HCEC 1CT (cell line): Measurements from ENCODE around the gene OR8D2.

Source experiments
- DNase-seq: peaks from one replicate; pipeline ENCODE4 v3.0.0-alpha.2; 2017

The OR8D2 gene, protein sequence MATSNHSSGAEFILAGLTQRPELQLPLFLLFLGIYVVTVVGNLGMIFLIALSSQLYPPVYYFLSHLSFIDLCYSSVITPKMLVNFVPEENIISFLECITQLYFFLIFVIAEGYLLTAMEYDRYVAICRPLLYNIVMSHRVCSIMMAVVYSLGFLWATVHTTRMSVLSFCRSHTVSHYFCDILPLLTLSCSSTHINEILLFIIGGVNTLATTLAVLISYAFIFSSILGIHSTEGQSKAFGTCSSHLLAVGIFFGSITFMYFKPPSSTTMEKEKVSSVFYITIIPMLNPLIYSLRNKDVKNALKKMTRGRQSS

DNA sequence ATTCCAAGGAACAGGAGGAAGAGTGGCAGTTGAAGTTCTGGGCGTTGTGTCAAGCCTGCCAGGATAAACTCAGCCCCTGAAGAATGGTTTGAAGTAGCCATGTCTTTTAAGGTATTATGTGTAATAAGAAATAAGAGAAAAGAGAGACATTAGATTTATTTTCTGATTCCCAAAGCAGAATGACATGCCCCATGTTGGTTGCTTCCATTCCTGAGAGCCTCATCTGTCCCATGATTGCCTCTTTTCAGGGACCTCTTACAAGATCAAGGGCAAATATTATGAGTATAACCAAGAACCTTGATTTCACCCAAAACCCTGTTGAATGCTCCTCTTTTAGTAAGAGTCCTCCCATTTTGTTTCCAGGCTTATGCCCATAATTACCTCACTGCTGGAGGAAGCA is at the start of gene OR8D2:
Gene OR8D2 (minus strand): TSS at position 101 of the 400 bp plus-strand sequence. CDS start 0 bp downstream, at position 101.
- DNase-seq, result no peak

DNA sequence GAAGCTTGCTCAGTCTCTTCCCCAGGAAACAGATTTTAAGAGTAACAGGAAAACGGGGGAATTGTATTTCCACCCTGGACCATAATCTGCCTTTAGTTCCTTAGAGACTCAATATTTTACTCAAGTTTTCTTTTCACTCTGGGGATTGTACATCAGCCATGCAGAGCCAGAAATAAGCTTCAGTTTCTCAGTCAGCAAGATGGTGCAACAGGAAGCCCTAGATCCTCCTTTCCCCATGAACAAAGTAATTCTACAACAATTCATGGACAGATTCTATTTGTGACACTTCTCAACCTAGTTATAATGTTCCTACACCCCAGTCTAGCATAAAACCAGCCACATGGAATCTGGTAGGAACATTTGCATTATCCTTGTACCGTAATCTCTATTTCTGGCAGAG is 39.6 kb upstream of the OR8D2 start:
- no peak for DNase-seq

DNA sequence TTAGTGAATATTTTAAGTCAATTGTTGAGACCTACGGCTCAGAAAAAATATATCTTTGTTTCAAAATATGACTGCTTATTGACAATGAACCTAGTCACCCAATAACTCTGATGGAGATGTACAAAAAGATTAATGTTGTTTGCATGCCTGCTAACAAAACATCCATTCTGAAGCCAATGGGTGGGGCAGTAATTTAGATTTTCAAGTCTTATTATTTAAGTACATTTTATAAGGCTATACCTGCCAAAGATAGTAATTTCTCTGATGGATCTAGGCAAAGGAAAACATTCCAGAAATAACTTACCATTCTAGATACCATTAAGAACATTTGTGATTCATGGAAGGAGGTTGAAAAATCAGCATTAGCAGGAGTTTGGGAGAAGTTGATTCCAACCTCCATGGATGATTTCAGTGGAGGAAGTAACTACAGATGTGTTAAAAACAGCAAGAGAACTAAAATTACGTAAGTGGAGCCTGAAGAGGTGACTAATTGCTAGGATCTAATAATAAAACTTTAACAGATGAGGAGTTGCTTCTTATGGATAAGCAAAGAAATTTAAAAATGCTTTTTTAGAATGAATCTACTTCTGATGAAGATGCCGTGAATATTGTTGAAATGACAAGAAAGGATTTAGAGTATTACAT is 26.4 kb upstream of the OR8D2 start:
- DNase-seq, result no peak

DNA sequence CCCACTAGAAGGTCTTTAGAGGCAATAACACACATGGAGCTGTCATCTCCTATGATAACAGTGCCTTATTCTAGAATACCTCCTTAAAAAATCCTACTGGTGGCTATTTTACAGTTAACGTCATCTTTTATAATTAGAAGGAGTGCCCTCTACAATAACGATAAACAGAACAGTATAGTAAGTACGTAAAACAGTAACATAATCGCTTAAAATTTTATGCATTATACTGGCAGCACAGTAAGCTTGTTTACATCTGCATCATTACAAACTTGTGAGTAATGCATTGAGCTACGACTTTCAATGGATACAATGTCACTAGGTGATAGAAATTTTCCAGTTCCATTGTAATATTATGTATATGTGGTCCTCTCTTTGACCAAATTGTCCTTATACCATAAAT is 24.3 kb upstream of the OR8D2 start:
- no peak for DNase-seq

DNA sequence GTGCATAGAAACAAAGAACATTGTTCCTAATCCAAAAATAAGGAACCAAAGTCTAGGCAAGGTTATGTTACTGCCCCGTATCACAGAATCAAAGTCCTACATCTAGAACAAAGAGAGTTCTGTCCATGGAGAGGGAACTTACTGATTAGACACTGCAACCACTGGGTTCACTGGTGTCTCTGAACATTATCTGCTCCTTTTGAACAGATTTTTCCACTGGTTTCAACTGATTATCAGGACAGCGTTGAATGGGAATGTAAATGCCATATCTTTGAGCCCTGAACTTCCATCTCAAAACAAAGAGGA is 20.1 kb upstream of the OR8D2 start:
- DNase-seq, result no peak

DNA sequence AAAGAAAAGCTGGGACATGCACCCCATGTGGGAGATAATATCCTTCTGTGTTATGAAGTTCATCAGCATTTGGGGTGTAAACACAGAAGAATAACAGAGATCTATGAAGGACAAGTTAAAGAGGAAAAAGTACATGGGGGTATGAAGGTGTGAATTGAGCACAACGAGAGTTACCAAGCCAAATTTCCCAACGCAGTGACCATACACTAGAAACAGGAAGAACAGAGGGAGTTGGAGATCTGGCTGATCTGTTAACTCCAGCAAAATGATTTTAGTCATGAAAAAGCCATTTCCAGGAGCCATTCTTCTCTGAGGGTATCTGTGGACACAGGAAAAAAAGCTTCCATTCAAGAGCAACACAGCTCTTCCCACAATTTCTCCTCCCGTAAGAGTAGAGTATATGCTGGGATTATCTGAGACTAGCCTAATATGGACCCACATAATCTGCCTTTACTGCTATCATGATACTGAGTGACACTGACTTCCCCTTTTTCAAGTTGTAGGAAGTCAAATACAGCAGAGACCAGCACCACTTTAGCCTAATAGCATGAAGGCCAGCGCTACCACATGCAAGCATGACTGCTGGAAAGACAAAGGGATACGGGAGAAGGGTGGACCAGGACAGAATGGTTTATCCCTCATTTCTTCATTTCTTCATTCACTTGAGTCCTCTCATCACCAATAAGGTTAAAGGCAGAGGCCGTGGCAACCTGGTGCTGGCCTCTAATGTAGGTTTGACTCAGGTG is 19.6 kb upstream of the OR8D2 start:
- DNase-seq, result no peak

DNA sequence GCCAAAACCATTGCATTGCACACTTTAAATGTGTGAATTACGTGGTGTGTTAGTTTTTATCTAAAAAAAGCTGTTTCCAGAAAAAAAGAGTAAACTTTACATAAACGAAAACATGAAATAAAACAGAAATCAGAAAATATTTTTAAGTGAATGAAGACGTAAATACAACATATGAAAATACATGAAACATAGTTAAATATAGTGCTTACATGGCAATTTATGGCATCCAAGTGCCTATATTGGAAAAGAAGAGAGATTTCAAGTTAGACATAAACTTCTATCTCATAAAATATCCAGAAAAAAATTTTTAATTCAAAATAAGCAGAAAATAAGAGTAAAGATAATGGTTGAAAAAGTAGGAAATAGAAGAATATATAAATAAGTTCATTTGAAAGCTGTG is 11.9 kb upstream of the OR8D2 start:
- DNase-seq, result no peak

DNA sequence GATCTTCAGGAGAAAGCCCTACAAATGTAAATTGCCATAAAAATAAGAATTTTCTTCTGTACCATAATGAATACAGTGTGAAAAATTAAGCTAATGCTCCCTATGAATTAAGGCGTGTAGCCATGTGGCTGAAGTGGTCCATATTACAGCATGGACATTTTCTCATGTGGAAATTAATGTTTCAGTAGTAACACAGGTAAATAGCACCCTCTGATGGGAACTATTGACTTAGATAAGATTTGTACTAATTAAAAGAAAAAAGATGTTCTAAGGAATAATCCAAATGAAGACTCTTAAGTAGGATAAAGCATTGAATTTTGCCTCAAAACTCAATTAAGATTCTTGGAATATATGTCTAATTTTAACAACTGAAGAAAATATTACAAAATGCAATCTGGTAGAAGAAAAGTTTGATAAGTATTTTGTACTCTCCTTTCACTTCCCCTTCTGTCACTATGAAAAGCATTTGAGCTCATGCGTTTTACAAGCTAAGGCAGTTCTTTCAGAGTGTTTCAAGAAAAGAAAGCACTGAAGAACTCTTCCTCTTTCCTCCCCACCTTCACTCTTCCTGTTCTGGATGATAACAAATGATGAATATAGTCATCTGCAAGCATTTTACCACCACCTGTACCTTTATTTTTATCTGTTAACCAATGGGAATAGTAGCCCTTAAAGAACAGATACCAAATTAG is 9.9 kb upstream of the OR8D2 start:
- DNase-seq, result peak; percentile 30

DNA sequence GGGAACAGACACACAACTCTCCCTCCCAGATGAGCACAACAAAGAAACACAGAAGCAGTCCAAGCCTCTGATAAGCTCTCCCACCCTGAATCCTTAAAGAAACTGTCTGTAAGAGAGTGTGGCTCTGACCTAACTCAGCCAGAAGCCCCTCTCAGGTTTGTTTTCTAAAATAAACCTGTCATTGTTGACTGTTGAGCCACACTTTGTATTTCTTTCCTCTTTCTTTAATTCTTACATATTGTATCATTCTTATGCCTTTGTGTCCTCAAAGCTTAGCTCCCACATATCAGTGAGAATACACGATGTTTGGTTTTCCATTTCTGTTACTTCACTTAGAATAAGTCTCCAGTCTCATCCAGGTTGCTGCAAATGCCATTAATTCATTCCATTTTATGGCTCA is 7.8 kb upstream of the OR8D2 start:
- DNase-seq, result no peak

DNA sequence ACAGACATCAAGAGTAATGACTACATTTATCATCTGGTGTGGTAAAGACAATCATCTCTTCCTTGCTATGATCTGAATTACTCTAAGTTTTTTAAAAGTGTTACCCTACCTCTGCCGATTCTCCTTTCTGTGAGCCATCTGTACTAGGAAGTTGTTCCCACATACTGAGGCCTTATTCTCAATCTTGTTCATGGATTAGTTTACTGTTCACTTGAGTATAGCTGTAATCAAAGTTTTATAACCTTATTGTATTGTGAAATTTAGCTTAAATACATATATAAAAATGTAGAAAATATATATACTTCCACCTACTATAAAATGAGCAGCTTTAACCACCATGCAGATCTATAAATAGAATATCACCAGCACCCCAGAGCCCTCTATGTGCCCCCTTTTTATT is 2.4 kb upstream of the OR8D2 start:
- DNase-seq, result no peak

DNA sequence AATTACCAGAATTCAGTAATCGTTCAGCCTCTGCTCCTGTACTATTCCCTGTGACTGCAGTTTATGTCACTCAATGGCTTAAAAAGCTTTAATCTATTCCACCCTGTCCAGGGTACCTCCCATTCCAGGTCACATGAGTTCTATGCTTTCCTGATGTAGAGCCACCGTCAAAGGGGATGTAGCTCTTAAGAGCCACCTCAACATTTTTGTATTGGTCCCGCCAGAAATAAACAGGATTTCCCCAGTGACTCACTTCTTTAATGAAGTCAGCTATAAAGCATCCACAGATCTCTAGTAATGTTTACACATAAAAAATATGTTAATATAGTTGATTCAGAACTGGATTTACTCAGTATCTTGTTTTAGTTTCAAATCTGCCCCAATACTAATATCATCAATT is 4.9 kb downstream of the OR8D2 start:
- peak; percentile 81 for DNase-seq

DNA sequence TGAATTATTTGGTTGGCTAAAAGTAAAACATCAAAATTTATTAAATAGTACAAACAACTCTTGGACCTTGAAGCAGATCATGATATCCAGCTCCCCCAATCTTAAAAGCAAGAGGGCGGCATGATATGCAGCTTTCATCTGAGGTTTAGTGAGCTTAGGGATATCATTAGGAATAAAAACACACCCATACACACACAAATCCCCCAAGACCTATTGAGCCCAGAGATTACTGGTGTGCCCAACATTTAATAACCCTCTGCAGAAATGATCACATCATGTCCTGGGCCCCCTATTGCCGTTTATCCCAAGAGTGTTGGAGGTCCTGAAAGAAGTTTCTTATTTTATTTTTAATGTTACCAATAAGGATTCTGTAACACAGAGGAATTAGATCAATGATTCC is 6.1 kb downstream of the OR8D2 start, which contains the start of gene OR8D1:
Gene OR8D1 (minus strand): TSS at position 101 of the 400 bp plus-strand sequence. CDS start 3,183 bp downstream, outside the sequence.
- no peak for DNase-seq

DNA sequence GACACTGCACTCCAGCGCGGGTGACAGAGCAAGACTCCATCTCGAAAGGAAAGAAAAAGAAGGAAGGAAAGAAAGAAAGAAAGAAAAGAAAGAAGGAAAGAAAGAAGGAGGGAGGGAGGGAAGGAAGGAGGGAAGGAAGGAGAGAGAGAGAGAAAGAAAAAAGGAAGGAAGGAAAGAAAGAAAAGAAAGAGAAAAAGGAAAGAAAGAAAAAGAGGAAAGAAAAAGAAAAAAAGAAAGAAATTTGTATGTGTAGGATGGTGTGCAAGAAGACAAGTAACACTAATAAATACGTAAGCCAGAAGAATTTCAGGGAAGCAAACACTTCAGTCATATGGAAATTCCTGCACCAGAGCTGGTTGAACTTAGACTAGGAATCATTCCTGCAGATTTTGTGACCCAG is 6.9 kb downstream of the OR8D2 start:
- no peak for DNase-seq

DNA sequence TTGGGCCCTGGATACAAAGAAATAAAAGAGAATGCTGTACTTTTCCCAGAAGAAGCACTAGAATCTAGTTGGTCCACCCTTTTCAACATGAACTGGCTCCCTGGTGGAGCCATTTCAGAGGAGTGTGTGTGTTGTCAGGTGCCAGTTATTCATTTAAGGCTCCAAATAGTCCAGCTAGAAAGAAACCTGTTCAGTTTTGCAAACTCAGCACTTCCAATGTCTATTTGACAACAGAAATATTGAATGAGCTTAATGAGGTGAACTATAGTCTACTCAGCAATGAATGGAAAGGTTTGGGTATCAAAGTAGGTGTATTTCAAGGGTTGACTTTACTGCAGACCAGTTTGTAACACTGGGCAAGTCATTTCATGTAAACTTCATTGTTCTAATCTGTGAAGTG is 8.3 kb downstream of the OR8D2 start:
- no peak for DNase-seq

DNA sequence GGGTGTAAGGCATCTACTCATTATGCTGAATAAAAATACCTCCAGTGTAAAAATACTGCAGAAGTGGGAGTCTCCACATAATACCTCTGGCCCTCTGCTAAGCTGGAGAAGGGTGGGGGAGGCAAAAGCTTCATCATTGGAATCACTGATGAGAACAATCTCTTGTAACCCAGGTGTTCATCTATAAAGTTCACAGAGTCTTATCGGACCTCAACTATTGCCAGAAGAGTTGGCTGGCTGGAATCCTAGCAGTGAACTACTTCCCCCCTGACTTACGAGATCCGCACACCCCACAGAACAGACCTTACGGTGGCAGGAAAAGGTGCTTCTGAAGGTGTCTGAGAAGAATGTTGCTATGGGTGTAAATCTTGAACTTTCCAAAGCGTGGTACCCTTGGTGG is 8.7 kb downstream of the OR8D2 start:
- DNase-seq, result no peak

DNA sequence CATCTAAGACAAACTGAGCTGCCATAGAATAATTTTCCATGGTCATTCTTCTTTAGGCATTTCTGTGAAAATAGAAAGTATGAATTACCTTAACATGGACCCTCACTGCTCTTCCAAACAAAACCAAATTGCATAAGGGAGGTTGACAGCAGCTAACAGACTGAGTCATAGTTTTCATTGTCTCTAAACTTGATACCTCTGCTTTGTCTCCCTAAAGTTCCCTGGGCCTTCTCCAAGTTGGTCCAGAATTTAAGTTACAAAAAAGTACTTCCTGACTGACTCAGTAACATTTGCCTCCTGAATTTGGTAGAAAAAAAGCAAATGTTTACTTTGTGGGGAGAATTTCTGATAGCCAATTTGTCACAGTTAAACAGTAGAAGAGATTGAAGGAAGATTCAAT is 9.3 kb downstream of the OR8D2 start:
- peak; percentile 33 for DNase-seq

DNA sequence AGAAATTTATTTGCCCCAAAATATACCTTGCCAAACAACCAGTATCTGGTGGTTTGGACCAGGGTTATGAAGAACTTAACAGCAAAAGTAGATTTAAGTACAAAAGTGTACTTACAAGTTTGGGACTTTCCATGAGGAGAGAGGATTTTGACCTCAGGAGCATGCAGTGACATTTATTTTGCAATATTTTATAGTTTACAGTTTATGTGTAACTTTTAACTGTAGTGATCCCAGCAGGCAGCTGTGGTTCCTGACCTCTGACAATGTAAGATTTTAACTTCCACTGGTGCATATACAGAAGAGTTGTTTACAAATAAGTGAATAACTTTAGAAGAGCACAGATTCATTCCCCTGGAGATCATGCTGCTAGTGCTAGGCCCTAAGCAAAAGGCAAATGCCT is 12.9 kb downstream of the OR8D2 start:
- peak; percentile 14 for DNase-seq

DNA sequence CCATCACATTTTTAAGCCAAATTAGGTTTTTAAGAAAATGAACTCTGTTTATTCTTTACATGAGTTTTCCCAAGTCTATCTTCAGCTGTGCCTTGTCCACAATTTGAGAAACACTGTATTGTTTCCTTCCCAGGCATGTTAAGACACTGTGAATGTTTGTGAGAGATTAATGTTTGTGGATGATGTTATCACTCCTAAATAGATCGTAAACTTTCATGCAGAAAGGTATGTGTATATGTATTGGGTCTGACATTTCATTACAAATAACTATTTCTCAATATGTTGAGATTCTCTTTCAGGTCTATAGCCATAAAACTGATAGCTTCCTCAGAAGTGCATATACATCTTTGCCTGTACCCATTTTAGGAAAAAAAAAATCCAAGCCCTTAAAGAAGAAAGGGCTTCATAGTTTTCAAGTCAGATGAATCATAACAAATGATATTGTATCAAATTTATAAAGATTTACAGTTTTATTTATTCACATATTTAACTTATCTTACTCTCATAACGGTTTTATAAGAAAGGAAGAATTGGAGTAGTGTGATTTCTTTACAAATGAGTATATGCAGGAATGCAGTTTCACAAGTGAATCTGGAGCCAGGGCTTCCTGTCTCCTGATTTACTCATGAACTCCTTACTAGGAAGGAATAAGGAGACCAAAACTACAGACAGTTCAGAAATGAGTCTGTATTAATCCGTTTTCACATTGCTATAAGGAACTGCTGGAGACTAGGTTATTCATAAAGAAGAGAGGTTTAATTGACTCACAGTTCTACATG is 17.5 kb downstream of the OR8D2 start:
- peak; percentile 29 for DNase-seq

DNA sequence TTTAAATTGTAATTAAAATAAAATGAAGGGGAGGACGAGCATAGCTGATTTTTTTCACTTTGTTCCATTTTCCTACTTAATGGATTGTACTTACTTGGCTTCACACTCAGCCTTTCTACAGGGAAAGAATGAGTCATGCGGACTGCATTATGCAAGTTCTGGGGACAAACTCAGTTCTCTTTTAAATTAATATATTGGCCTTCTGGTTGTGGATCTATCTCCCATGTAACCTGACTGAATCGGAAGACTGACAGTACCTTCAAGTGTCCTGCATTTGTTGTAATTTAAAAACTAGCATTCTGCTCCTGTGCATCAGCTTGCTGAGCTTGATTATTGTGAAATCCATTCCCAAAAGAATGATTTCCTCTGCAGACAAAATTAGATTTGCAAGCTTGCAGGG is 18.4 kb downstream of the OR8D2 start:
- peak; percentile 76 for DNase-seq

DNA sequence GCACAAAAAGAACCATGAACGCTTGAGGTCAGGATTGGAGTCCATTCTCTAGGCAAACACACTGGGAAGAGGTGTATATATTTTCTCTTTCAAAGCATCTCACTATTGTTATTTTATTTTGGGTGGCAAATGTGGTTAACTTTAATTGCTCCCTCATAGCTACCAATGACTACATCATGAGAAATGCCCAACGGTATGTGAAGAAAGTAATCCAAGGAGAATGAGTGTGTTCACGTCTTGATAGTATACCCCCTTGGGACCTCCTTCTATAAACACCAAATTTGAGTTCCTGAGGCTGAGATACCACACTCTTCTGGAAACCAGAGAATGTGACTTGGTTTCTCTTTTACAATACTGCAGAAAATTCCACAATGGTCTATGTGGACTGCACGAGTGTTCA is 22.1 kb downstream of the OR8D2 start:
- peak; percentile 68 for DNase-seq

DNA sequence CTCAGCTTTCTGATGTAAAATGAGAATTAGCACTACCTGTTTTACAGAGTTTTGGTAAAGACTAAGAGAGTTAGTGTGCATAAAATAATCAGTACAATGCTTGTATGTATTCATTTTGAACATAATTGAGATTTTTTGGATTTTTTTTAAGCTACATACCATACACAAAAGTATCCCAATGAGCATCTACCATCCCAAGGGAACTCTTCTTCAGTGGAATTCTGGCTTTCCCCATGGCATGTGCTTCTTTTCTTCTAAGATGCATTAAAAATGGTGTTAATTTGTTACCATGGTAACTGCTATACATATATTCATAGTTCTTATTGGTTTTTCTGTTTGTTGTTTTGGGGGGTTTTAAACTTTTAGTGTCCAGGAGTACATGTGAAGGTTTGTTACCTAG is 24.0 kb downstream of the OR8D2 start:
- DNase-seq, result no peak

DNA sequence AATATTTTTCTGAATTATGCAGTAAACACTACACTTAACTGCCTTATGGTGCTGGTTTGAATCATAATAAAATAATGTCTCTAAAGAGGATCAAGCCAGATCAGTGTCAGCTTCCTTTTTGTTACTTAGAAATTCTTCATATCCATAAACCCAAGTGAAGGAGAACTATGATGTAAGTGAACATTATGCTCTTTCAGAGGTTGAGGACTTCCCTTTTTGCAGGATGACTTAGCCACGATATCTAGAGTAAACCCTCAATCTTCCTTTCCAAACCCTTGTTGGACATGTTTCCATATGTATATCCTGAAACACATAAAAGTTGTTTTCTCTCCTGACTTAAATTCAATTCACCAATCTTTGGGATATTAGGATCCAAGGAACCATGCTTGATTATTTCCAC is 25.3 kb downstream of the OR8D2 start:
- DNase-seq, result no peak
